Stomach (tissue), 4 donors: ENCODE results near the gene OR2H2.

Source experiments
- CTCF ChIP-seq, 7 experiments: fragments of 450-650 bp in 4 of 7; fragments of 200-600 bp in 3 of 7; sonication (generic) in 3 of 7; IDR thresholded peaks; one replicate each; pipeline ENCODE4 v1.5.1; 2016 to 2019; ENCODE audit warnings: antibody characterized with exemption in 7 of 7, control low read depth in 2 of 7, mild to moderate bottlenecking in 1 of 7
- EP300 ChIP-seq: sonication (generic); formaldehyde crosslinking; IDR thresholded peaks from one replicate; pipeline ENCODE4 v1.6.1; 2017; ENCODE audit warnings: antibody characterized with exemption
- POLR2A ChIP-seq, 4 donors: fragments of 450-650 bp; IDR thresholded peaks; one replicate each; pipeline ENCODE4 v1.6.1; 2016; ENCODE audit warnings: antibody characterized with exemption in 4 of 4, control low read depth in 2 of 4, mild to moderate bottlenecking in 1 of 4, moderate library complexity in 1 of 4

GRCh38 chr6:29626948-29627754 is 42.2 kb downstream of the OR2H2 start:
- TF ChIP-seq POLR2A (IDR thresholded peaks at IDR 0.05) (no peak), CTCF (IDR thresholded peaks at IDR 0.05) (no peak), EP300 (no peak)
